GM18520 (cell line): ENCODE results near the gene C16orf86.

Source experiments
- ATAC-seq: cut with Tn5 transposase; IDR thresholded peaks from one replicate; pipeline ENCODE4 v1.9.1; 2021; ENCODE audit not compliant: unreplicated experiment

The C16orf86 gene

GRCh38 chr16:67653128-67653788, 13.4 kb upstream of the C16orf86 start:
- ATAC-seq, result no peak

DNA sequence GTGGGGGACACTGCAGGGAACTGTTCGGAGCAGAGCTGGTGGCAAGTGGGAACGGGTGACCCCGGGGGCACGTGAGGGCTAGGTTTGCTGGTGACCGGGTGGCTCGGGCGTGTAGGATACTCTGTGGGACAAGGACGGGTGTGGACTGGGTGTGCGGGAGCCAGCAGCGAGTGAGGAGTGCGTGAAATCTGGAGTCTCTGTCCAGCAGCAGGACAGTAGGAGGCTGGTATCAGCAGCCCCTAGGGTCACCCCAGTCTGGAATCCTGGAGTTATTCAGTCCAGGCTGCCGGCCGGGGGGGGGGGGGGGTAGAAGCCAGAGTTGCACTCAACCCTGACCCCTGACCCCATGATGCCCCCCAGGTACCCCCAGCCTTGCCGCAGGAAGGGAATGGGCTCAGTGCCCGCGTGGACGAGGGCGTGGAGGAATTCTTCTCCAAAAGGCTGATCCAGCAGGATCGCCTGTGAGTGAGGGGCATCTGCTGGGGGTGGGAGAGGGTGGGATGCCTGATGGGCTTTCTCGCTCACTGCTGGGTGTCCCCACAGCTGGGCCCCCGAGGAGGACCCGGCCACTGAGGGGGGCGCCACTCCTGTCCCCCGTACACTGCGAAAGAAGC, 12.7 kb upstream of the C16orf86 start:
- no peak for ATAC-seq

DNA sequence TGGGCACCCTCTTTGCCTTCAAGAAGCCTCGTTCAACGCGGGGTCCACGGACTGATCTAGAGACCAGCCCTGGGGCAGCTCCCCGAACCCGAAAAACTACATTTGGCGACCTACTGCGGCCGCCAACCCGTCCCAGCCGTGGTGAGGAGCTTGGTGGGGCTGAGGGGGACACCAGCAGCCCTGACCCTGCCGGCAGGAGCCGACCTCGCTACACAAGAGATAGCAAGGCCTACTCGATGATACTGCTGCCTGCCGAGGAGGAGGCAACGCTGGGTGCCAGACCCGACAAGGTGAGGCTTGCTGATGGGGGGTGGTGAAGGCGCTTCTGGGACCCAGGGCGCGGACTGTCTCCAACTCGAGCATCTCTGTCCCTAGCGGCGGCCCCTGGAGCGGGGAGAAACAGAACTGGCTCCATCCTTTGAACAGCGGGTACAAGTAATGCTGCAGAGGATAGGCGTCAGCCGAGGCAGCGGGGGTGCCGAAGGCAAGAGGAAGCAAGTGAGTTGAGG, 12.2 kb upstream of the C16orf86 start:
- no peak for ATAC-seq

DNA sequence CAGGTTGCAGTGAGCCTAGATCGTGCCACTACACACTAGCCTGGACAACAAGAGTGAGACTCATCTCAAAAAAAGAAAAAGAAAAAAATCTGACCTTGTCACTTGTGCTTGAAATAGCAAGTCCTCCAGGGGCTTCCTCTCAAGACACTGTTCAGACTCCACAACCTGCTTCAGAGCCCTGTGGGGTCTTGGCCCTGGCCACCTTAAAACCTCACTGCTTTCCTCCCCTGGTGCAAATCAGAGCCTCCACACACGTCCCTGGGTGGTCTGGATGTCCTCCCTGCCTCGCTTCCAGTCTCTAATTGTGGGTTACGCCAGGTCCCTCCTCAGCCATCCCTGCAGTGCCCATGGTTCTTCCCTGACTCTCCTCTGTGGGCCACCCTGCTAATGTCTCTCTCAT, 11.3 kb upstream of the C16orf86 start:
- ATAC-seq, result no peak

- no peak for ATAC-seq
Observed at GRCh38 chr16:67656344-67657016, 10.1 kb upstream of the C16orf86 start.

DNA sequence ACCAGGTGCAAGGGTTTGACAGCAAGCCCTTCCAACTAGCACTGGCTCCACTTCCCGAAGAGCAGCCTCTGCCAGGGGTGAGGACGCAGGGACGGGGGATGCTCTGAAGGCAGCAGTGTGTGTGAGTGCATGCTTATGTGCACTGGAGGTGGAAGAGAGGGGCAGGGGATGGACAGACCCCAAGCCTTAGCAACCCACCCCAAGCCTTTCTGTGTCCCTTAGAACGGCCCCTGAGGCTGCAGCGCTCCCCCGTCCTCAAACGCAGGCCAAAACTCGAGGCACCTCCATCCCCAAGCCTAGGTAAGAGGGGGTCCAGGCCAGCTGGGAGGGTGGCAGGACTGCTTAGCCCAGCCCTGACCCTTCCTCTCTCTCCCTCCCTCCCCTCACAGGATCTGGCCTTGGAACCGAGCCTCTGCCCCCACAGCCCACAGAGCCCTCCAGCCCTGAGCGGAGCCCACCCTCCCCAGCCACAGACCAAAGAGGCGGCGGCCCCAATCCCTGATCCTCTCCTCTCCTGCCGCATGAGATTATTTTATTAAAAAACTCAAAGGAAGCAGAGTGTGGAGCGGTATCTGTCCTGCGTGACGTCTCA, 9.5 kb upstream of the C16orf86 start:
- no peak for ATAC-seq

GRCh38 chr16:67657751-67658518, 8.7 kb upstream of the C16orf86 start:
- no peak for ATAC-seq

- no peak for ATAC-seq
Observed at GRCh38 chr16:67658849-67659674, 7.6 kb upstream of the C16orf86 start.

DNA sequence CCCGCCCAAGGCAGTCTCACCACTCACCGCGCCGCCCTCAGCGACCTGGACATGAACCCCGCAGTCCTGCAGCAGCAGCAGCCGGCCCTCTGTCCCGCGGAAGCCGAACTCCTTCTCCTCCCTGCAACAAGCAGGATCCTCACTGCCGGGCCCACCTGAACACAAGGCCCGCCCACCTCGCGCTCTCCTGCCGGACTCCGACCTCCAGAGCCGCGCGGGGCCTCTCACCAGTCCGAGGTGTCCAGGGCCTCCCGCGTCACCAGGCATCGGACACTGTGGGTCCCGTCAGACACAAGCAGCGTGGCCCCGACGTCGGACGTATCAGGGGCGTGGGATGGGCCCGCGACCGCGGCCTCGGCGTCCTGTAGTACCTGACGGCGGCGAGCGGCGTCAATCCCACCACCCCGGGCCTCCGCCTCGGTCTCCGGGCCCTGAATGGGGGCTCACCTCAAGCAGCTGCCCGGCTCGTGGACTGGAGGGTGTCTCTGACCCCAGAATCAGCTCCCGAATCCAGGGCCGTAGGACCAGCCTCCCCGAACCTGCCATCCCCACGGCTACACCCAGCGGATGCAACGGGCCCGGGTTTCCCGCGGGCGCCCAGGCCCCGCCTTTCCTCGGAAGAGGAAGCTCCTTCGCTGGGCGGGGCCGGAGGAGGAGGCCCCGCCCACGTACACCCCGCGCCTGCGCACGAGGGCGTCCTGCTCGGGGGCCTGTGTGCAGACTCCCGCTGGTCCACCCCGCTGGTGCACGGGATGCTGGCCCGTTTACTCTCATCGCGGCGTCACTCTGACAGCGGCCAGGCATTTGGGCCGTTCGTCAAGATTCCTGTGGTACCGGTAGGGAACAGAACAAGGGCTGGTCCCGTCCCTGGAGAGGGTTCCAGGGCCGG, 6.7 kb upstream of the C16orf86 start, which contains the start of gene ACD:
Gene ACD, minus strand, starts transcription at position 586 of the 889 bp plus-strand sequence. Its CDS starts 40 bp downstream, at position 546.
- peak; percentile 55 for ATAC-seq

DNA sequence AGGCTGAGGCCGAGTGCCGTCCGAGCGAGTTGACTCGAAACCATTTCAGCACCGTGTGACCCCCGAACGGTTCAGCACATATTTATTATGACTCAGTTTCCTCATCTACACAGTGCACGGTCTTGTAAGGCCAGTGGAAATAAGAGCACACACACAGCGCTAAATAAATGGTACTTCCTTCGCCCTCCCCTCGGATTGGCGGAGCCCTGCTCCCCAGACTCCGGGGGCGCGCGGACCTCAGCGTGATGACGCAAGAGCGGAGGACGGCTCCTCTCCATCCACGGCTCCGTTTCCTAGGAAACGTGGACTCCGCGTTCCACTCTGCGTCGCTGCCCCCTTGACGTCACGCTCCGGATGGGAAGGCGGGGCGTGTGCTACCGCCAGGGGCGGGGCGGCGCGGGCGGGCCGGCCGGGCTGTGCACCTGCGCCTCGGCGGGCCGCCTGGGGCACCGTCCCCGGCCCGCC, 6.0 kb upstream of the C16orf86 start, which contains the start of gene PARD6A:
Gene PARD6A, plus strand, starts transcription at position 397 of the 465 bp plus-strand sequence. CDS start 79 bp downstream, outside the sequence.
- ATAC-seq, result peak; percentile 58

- ATAC-seq, result no peak
Observed at GRCh38 chr16:67661101-67661761, 5.4 kb upstream of the C16orf86 start.

DNA sequence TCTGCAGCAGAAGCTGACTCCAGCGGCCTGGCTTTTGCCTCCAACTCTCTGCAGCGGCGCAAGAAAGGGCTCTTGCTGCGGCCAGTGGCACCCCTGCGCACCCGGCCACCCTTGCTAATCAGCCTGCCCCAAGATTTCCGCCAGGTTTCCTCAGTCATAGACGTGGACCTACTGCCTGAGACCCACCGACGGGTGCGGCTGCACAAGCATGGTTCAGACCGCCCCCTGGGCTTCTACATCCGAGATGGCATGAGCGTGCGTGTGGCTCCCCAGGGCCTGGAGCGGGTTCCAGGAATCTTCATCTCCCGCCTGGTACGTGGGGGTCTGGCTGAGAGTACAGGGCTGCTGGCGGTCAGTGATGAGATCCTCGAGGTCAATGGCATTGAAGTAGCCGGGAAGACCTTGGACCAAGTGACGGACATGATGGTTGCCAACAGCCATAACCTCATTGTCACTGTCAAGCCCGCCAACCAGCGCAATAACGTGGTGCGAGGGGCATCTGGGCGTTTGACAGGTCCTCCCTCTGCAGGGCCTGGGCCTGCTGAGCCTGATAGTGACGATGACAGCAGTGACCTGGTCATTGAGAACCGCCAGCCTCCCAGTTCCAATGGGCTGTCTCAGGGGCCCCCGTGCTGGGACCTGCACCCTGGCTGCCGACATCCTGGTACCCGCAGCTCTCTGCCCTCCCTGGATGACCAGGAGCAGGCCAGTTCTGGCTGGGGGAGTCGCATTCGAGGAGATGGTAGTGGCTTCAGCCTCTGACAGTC, 4.5 kb upstream of the C16orf86 start:
- no peak for ATAC-seq

GRCh38 chr16:67662653-67663010, 4.0 kb upstream of the C16orf86 start:
- no peak for ATAC-seq

DNA sequence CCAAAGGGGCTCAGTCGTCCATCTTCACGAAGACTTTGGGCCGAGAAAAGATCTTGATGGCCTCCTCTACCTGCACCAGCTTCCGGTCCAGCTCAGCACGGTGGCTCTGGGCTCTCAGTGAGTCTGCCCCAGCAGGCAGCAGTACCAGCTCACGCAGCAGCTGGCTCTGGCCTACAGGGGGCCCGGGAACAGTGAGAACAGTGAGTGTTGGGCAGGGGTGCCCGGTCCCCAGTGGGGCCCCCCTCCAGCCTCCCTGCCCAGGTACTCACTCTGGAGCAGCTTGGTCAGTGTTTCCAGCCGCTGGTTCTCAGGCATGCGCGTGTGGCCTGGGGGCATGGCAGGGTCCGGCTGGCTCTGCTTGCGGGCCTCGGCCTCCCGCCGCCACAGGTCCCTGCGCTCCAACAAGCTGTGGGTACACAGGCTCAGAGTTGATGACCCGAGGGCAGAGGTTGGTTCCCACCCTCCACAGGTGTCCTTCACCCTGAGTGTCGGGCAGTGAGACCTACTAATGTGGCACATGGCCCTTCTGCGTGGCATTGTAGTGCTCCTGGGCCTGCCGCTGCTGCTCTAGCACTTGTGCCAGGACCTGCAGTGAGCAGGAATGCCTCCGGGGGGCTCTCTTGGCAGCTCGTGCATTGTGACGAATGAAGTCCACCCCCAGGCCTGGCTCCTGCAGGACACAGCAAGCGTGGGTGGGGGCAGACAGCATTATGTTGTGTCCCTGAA, 3.3 kb upstream of the C16orf86 start:
- no peak for ATAC-seq

DNA sequence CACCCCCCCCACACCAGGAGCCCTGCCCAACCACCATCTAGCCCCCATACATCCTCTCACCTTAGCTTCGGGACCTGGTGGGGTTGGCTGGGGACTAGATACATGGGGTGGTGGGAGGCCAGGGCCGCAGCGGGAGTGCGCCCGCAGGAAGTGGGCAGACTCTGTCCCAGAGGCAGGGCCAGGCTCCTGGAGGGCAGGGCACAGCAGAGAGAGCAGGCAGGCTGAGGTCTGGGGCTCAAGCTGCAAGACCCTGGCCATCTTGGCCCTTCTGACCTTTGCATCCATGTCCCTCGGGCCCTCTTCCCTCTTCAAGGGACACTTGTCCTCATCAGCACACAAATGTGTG, 2.8 kb upstream of the C16orf86 start:
- ATAC-seq, result no peak

DNA sequence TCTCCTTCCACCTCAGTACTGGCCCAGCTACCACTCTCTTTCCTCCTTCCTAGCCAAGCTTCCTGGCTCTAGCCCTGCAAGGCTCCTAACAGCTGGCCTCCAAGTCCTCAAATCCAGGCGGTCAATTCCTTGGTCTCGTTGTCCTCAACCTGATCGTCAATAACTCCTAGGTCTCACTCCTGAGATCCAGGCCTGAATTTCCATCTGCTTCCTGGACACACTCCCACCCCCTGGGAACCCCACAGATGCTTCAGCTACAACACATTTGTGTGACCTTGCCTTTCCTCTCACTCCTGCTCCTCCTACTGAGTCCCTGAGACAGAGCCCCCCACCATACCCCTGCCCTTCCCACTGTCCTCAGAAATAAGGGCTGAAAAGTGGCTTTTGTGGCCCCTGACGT, 2.4 kb upstream of the C16orf86 start:
- ATAC-seq, result no peak

- no peak for ATAC-seq
Observed at GRCh38 chr16:67664871-67665270, 1.7 kb upstream of the C16orf86 start.
